ENCODE measurements around the gene GDA.

The GDA gene

GRCh38 chr9:72149231-72149975 lies at the start of gene GDA:
Gene GDA (plus strand): TSS chr9:72149440. CDS start chr9:72149560, 120 bp downstream.
- Histone ChIP-seq H3K27me3 (replicated peaks; ENCODE audit: control insufficient read depth, insufficient read depth, low read length) (no peaks in the 10 kb centered on the region; the same call in 1 of the 2 replicates), H3K36me3 (ENCODE audit: control insufficient read depth, insufficient read depth, low read length) (no peaks in the 10 kb centered on the region), H3K4me3 (replicated peaks; ENCODE audit: low read depth, low read length) (no peak within 1 kb of the TSS)
- TF ChIP-seq CTCF (IDR thresholded peaks at IDR 0.05; ENCODE audit: insufficient read depth, low read length, poor library complexity, severe bottlenecking) = no peak
- peak; percentile 5 for DNase-seq (ENCODE audit: extremely low read depth, insufficient read length)

DNA sequence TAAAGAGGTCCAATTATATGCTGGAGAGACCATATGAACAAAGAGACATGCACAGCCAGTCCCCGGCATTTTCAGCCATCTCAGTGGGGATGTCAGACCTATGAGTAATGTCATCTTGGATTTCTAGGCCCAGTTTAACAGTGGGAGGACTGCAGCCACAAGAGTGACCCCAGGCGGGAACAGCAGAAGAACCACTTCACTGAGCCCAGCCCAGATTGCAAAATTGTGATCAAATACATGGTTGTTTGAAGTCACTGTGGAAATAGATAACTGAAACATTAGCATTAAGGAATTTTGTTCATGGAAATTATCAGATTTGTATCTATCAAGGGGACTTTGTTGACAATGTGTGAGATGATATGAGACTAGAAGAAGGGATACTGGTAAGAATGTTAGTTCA lies 46.7 kb upstream of the GDA start:
- no peaks in the 10 kb centered on the region for H3K36me3 ChIP-seq (ENCODE audit: control insufficient read depth, insufficient read depth, low read length)
- no peak overlapping the region for H3K4me3 ChIP-seq (replicated peaks; ENCODE audit: low read depth, low read length)
- DNase-seq (ENCODE audit: extremely low read depth, insufficient read length) = no peak
- H3K27me3 ChIP-seq (replicated peaks; ENCODE audit: control insufficient read depth, insufficient read depth, low read length) = no peaks in the 10 kb centered on the region
- TF ChIP-seq CTCF (IDR thresholded peaks at IDR 0.05; ENCODE audit: insufficient read depth, low read length, poor library complexity, severe bottlenecking) = no peak

DNA sequence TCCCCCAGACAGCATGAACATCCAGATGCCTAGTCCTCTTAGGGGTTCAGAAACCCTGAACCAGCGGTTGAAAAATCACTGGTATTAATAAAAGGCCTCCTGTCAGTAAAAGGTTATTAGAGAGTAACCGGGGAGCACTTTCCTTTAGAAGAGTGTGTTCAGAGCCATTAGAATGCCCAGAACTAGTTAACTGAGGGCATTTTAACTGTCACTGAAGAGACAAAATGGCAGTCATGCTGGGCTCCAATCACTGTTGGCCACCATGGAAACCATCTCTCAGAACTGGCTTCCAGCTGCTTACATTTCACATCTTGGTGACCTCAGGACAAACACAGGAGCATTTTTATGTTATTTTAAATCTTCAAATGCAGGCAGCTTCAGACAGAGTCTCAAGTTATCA lies 36.2 kb upstream of the GDA start:
- no peak overlapping the region for H3K4me3 ChIP-seq (replicated peaks; ENCODE audit: low read depth, low read length)
- H3K36me3 ChIP-seq (ENCODE audit: control insufficient read depth, insufficient read depth, low read length) = no peaks in the 10 kb centered on the region
- no peak for DNase-seq (ENCODE audit: extremely low read depth, insufficient read length)
- no peak for TF ChIP-seq CTCF (IDR thresholded peaks at IDR 0.05; ENCODE audit: insufficient read depth, low read length, poor library complexity, severe bottlenecking)
- no peaks in the 10 kb centered on the region for H3K27me3 ChIP-seq (replicated peaks; ENCODE audit: control insufficient read depth, insufficient read depth, low read length)

- DNase-seq (ENCODE audit: extremely low read depth, insufficient read length) = no peak
- H3K36me3 ChIP-seq (ENCODE audit: control insufficient read depth, insufficient read depth, low read length) = no peaks in the 10 kb centered on the region
- TF ChIP-seq CTCF (IDR thresholded peaks at IDR 0.05; ENCODE audit: insufficient read depth, low read length, poor library complexity, severe bottlenecking) = no peak
- no peak overlapping the region for H3K4me3 ChIP-seq (replicated peaks; ENCODE audit: low read depth, low read length)
- no peaks in the 10 kb centered on the region; the same call in 1 of the 2 replicates for H3K27me3 ChIP-seq (replicated peaks; ENCODE audit: control insufficient read depth, insufficient read depth, low read length)
Measured at GRCh38 chr9:72119853-72120252, 29.4 kb upstream of the GDA start.

- H3K27me3 ChIP-seq (replicated peaks; ENCODE audit: control insufficient read depth, insufficient read depth, low read length) = no peaks in the 10 kb centered on the region; the same call in 1 of the 2 replicates
- H3K36me3 ChIP-seq (ENCODE audit: control insufficient read depth, insufficient read depth, low read length) = no peaks in the 10 kb centered on the region
- DNase-seq (ENCODE audit: extremely low read depth, insufficient read length) = no peak
- H3K4me3 ChIP-seq (replicated peaks; ENCODE audit: low read depth, low read length) = no peak overlapping the region
- no peak for TF ChIP-seq CTCF (IDR thresholded peaks at IDR 0.05; ENCODE audit: insufficient read depth, low read length, poor library complexity, severe bottlenecking)
Measured at GRCh38 chr9:72124947-72125346, 24.3 kb upstream of the GDA start.

All from GM06990 (cell line).